Bronchial epithelial cell (primary cell): ENCODE results near the gene ZMYM4. TPM values are rescaled to one million over a fixed set of nuclear protein-coding genes. Genes with fewer than 3 reads are reported as not detected.

Source experiments
- DNase-seq: peaks from one replicate; pipeline ENCODE4 v3.0.0-alpha.2; 2010; ENCODE audit warnings: low read depth
- FAIRE-seq: peaks from 2 replicates; lab custom pipeline; 2011; peaks lifted over from hg19 to GRCh38; lab: Jason Lieb, UNC
- H3K27me3 ChIP-seq: 2 replicates; pipeline ENCODE4 v1.5.1; 2011; ENCODE audit warnings: low read length; ENCODE audit not compliant: control insufficient read depth, insufficient read depth
- H3K36me3 ChIP-seq: 2 replicates; pipeline ENCODE4 v1.5.1; 2011; ENCODE audit warnings: low read length; ENCODE audit not compliant: control insufficient read depth, insufficient read depth
- H3K4me3 ChIP-seq: 2 replicates; pipeline ENCODE4 v1.5.1; 2011; ENCODE audit warnings: mild to moderate bottlenecking, low read depth, low read length, control low read depth
- total RNA-seq: library from RNA; depleted of rRNA; stranded (reverse); fragments of >200 nt; gene quantifications from 2 replicates; pipeline ENCODE4 v1.2.1, GENCODE V29; 2014
- TF ChIP-seq, protein P1 (sequence below): IDR thresholded peaks from 2 replicates; pipeline ENCODE4 v1.5.1; 2011; ENCODE audit warnings: mild to moderate bottlenecking, moderate library complexity, low read length, control low read depth, inconsistent platforms; ENCODE audit not compliant: insufficient read depth, severe bottlenecking

ZMYM4 gene
- total RNA-seq, 1 donor from 2014 or later = 19.5 TPM

DNA sequence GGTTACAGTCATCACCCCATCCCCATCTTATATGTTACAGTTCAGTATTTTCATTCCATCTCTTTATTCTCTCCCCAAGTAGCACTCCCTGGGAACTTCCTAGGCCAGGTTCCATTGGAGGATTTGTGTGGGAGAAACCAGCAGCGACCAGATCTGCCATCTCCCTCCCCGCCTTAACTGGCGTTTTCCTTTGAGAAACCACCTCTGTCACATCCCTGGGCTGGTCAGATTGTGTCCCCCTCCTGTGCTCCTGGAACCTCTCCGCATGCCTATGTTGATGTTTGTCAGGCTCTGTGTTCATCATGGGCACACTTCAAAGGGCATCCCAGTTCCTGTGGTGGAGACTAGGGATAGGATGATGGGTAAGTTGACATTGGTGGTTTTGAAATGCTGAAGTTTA, 162.3 kb downstream of the ZMYM4 start:
- FAIRE-seq (peak; percentile 40), DNase-seq (no peak)
- Histone ChIP-seq H3K27me3 (no peaks in the 10 kb centered on the region), H3K4me3 (no peak overlapping the region), H3K36me3 (peaks cover 8% of the 10 kb centered on the region)
- TF ChIP-seq, protein P1, sequence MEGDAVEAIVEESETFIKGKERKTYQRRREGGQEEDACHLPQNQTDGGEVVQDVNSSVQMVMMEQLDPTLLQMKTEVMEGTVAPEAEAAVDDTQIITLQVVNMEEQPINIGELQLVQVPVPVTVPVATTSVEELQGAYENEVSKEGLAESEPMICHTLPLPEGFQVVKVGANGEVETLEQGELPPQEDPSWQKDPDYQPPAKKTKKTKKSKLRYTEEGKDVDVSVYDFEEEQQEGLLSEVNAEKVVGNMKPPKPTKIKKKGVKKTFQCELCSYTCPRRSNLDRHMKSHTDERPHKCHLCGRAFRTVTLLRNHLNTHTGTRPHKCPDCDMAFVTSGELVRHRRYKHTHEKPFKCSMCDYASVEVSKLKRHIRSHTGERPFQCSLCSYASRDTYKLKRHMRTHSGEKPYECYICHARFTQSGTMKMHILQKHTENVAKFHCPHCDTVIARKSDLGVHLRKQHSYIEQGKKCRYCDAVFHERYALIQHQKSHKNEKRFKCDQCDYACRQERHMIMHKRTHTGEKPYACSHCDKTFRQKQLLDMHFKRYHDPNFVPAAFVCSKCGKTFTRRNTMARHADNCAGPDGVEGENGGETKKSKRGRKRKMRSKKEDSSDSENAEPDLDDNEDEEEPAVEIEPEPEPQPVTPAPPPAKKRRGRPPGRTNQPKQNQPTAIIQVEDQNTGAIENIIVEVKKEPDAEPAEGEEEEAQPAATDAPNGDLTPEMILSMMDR = no peak

DNA sequence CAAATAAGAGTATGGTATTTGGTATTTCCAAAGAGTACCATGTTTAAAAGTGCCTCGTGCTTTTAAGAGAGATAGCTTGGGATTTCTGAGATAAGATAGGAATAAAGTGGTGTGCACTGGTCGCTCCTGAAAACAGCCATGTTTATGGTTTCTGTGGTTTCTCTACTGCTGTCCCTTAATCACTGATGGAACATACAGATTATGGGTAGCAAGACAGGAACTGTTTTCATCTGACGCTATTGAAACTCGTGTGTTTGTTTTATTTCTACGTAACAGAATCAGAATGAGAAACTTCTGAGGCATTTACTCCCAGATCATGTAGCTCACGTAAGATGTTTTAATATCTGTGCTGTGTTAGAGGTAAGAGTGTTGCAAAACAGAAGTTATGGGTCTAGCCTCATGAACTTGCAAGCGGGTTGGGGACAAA, 162.7 kb downstream of the ZMYM4 start:
- Histone ChIP-seq H3K4me3 (no peak overlapping the region), H3K36me3 (peaks cover 8% of the 10 kb centered on the region), H3K27me3 (no peaks in the 10 kb centered on the region)
- TF ChIP-seq, protein P1 = no peak
- FAIRE-seq (no peak), DNase-seq (no peak)

DNA sequence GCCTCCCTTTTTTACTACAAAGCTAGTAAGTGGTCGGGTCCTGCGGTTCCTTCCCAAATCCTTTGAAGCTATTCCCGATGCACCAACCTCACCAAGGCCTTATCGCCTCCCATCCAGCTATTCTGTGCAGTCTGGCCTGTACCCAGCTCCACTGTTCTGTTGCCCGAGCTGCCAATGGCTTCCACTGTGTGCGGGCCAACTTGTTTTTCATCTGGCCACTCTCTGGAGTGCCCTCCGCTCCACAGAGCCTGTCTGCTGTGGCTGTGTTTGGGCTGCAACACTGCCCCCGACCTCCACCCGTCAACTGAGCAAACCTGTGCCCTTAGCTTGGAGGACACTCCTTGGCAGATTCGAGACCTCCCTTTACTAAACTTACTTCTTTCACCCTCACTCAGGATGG, 163.7 kb downstream of the ZMYM4 start:
- DNase-seq (no peak), FAIRE-seq (no peak)
- H3K36me3 ChIP-seq = peaks cover 8% of the 10 kb centered on the region
- H3K4me3 ChIP-seq = no peak overlapping the region
- no peaks in the 10 kb centered on the region for H3K27me3 ChIP-seq
- TF ChIP-seq, protein P1 = no peak

DNA sequence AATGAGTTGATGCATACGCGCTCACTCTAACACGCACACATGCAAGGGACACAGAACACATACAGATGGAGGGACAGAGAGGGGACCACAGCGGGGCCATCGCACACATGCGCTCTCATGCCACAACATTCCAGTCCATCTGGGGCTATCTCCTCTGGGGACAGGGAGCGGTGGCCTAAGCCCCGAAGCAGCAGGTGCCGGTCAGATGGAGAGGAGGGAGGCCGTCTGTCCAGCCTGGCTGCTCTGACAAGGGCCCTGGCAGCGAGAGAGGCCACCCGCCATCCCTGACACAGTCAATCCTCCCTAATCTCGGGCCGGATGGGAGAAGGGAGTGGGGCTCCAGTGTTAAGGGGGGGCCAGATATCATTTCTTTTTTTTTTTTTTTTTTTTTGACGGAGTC, 165.2 kb downstream of the ZMYM4 start:
- no peaks in the 10 kb centered on the region for H3K27me3 ChIP-seq
- TF ChIP-seq, protein P1 = no peak
- no peak for FAIRE-seq
- no peak overlapping the region for H3K4me3 ChIP-seq
- peaks cover 8% of the 10 kb centered on the region for H3K36me3 ChIP-seq
- DNase-seq = no peak

DNA sequence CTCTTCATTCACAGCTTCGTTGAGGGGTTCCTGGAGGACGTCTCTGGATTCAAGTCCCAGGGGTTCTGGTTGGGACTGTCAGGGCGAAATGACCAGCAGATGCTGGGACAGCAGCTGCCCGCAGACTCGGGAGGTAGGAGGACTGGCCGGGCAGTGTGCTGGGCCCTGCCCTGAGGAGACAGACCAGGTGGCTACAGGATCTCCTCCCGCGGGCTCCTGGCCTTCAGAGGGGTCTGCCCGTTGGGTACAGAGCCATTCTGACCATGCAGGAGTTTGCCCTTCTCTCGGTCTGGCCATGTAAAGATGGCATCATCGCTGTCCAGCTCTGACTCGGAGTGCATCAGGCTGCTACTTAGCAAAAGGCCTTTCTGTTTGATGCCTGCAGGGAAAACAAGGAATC, 166.2 kb downstream of the ZMYM4 start:
- DNase-seq (no peak), FAIRE-seq (no peak)
- Histone ChIP-seq H3K4me3 (no peak overlapping the region), H3K27me3 (no peaks in the 10 kb centered on the region), H3K36me3 (peaks cover 8% of the 10 kb centered on the region)
- TF ChIP-seq, protein P1 = no peak

DNA sequence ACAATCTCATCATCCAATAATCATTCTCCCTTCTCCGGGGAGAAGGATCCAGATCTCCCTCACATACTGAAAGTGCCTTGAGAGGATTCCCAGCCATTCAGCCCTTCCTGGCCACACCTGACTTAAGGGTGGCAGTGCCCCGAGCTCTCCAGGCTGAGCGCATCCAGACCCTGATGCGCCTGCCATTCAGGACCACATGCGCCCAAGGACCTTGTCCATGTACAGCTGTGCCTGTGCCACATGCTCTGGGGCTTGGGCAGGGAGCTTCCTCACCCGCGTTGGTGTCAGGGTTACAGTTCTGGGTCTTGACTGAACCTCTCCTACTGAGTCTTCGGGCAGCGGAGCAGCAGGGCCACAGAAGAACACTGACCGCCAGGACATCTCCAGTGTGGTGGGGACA, 167.6 kb downstream of the ZMYM4 start:
- peaks cover 12% of the 10 kb centered on the region for H3K36me3 ChIP-seq
- TF ChIP-seq, protein P1 = no peak
- FAIRE-seq = peak; percentile 80

More for the DNA sequence above, 167.6 kb downstream of the ZMYM4 start:
- no peak overlapping the region for H3K4me3 ChIP-seq
- DNase-seq = no peak
- H3K27me3 ChIP-seq = no peaks in the 10 kb centered on the region
